ENCODE results near the gene PFN1. TPM values are rescaled to one million over a fixed set of nuclear protein-coding genes. Genes with fewer than 3 reads are reported as not detected.

PFN1 gene
- total and polyA plus RNA-seq, 4 donors, result 95.4 to 299 (median 244) TPM

DNA sequence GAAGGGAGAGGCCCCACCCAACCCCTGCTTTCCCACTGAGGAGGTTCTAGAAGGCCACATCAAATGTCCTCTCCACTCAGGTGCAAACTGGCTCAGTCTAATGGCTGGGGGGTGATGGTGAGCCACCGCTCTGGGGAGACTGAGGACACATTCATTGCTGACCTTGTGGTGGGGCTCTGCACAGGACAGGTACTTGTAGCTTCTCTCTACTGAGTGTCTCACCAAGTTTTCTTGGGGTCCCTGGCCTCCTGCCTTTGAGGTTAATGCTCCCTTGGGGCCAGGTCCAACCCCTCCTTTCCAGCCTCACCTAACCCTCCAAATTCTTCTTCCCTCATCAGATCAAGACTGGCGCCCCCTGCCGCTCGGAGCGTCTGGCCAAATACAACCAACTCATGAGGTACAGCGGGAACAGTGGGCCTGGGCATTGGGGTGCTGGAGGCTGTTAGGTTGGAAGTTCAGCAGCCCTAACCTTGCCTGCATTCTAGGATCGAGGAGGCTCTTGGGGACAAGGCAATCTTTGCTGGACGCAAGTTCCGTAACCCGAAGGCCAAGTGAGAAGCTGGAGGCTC is 8.2 kb upstream of the PFN1 start:
- H3K27ac ChIP-seq (ENCODE audit: low read depth, low read length), result no peak overlapping the region
- H3K4me3 ChIP-seq (ENCODE audit: low read depth, low read length), result no peak overlapping the region
- 94% methylated on average over 6 of the region's 10 CpGs for WGBS (ENCODE audit: insufficient coverage)
- no peaks in the 10 kb centered on the region for H3K9me3 ChIP-seq (ENCODE audit: control insufficient read depth, insufficient read depth, low read length)
- H3K27me3 ChIP-seq (ENCODE audit: control insufficient read depth, insufficient read depth, low read length), result no peaks in the 10 kb centered on the region
- no peaks in the 10 kb centered on the region for H3K4me1 ChIP-seq (ENCODE audit: control insufficient read depth, insufficient read depth, low read length)
- peaks cover 37% of the 10 kb centered on the region for H3K36me3 ChIP-seq (ENCODE audit: control insufficient read depth, insufficient read depth, low read length)
- no peak for DNase-seq (ENCODE audit: low read depth in 4 of 6, low spot score in 6 of 6)

DNA sequence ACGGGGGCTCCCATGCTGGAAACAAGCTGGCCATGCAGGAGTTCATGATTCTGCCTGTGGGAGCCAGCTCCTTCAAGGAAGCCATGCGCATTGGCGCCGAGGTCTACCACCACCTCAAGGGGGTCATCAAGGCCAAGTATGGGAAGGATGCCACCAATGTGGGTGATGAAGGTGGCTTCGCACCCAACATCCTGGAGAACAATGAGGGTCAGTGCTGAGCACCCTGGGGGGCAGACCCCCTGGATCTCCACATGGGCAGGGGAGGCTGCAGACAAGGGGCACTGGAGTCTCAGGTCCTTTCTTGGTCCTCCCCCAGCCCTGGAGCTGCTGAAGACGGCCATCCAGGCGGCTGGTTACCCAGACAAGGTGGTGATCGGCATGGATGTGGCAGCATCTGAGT is 6.8 kb upstream of the PFN1 start:
- no peaks in the 10 kb centered on the region for H3K9me3 ChIP-seq (ENCODE audit: control insufficient read depth, insufficient read depth, low read length)
- peaks cover 9% of the 10 kb centered on the region for H3K27me3 ChIP-seq (ENCODE audit: control insufficient read depth, insufficient read depth, low read length)
- H3K36me3 ChIP-seq (ENCODE audit: control insufficient read depth, insufficient read depth, low read length), result peaks cover 28% of the 10 kb centered on the region
- no peak for DNase-seq (ENCODE audit: low read depth in 4 of 6, low spot score in 6 of 6)
- no peak overlapping the region for H3K4me3 ChIP-seq (ENCODE audit: low read depth, low read length)
- H3K27ac ChIP-seq (ENCODE audit: low read depth, low read length), result no peak overlapping the region
- WGBS (ENCODE audit: insufficient coverage), result 96% methylated on average over 8 of the region's 8 CpGs
- peaks cover 12% of the 10 kb centered on the region for H3K4me1 ChIP-seq (ENCODE audit: control insufficient read depth, insufficient read depth, low read length)

DNA sequence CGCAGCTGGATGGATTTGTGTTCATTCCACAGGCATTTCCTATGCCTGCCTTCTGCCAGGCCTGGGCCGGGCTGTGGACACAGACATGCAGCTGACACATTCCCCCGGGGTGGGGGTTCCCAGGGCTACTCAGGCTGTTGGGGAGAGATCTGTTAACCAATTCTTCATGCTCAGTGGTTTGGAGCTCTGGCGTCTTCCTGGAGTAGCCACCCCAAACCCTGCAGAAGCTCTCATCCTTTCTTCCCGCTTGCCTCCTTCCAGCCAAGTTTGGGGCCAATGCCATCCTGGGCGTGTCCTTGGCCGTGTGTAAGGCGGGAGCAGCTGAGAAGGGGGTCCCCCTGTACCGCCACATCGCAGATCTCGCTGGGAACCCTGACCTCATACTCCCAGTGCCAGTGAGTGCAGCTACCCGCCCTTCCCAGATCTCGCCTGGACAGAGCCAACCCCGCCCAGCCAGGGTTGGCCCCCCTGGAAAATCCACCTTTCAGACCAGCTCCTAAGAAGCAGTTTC is 5.2 kb upstream of the PFN1 start:
- H3K4me3 ChIP-seq (ENCODE audit: low read depth, low read length), result no peak overlapping the region
- 94% methylated on average over 12 of the region's 14 CpGs for WGBS (ENCODE audit: insufficient coverage)

DNA sequence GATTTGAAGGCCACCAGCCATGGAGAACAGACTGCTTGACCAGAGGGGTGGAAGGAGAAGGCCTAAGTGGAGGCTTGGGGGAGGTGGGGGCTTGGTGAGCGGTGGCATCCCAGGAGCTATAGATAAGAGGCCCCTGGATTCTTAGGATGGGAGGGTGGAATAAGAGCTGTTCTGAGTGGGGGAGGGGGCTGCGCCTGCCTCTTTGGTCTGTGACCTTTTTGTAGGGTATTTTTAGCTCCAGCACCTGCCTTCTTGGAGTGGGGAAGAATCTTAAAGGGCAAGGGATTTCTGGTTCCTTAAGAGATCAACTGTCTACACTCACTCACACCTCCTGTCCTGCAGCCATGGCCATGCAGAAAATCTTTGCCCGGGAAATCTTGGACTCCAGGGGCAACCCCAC is 3.2 kb upstream of the PFN1 start:
- Histone ChIP-seq H3K27ac (ENCODE audit: low read depth, low read length) (no peak overlapping the region), H3K4me1 (ENCODE audit: control insufficient read depth, insufficient read depth, low read length) (peaks cover 20% of the 10 kb centered on the region), H3K9me3 (ENCODE audit: control insufficient read depth, insufficient read depth, low read length) (no peaks in the 10 kb centered on the region), H3K4me3 (ENCODE audit: low read depth, low read length) (no peak overlapping the region), H3K36me3 (ENCODE audit: control insufficient read depth, insufficient read depth, low read length) (peaks cover 3% of the 10 kb centered on the region), H3K27me3 (ENCODE audit: control insufficient read depth, insufficient read depth, low read length) (peaks cover 10% of the 10 kb centered on the region)
- DNase-seq (ENCODE audit: low read depth in 4 of 6, low spot score in 6 of 6), result no peak
- 68% methylated on average over 2 of the region's 3 CpGs for WGBS (ENCODE audit: insufficient coverage)

More for the DNA sequence above, 5.2 kb upstream of the PFN1 start:
- Histone ChIP-seq H3K27ac (ENCODE audit: low read depth, low read length) (no peak overlapping the region), H3K9me3 (ENCODE audit: control insufficient read depth, insufficient read depth, low read length) (no peaks in the 10 kb centered on the region), H3K4me1 (ENCODE audit: control insufficient read depth, insufficient read depth, low read length) (peaks cover 14% of the 10 kb centered on the region), H3K27me3 (ENCODE audit: control insufficient read depth, insufficient read depth, low read length) (peaks cover 10% of the 10 kb centered on the region), H3K36me3 (ENCODE audit: control insufficient read depth, insufficient read depth, low read length) (peaks cover 17% of the 10 kb centered on the region)
- DNase-seq (ENCODE audit: low read depth in 4 of 6, low spot score in 6 of 6), result no peak

DNA sequence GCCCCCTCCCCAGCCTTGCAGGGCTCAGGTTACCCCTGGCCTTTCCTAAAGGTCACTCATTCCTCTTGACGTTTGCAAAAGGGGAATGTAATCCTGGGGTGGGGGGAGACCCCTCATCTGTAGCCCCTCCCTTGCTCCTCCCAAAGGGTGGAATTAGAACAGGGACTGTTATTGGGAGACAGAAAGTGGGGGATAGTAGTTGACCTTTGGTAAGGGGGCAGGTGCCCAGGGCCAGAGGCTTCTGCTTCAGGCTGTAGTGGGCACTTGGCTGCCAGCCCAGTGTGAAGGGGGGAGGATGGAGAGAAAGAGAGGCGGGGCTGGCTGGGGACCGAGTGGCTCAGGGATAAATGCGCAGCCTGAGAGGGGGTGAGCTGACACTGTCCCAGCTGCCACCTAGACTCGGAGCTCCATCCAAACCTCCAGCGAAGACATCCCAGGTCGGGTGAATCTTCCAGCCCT is 2.4 kb upstream of the PFN1 start, which contains the start of gene ENO3:
Gene ENO3, plus strand, starts transcription at position 374 of the 459 bp plus-strand sequence. CDS start 711 bp downstream, outside the sequence.
- WGBS (ENCODE audit: insufficient coverage), result 48% methylated on average over 4 of the region's 7 CpGs
- H3K9me3 ChIP-seq (ENCODE audit: control insufficient read depth, insufficient read depth, low read length), result no peaks in the 10 kb centered on the region
- peak within 1 kb of the TSS; percentile 38 for H3K4me3 ChIP-seq (ENCODE audit: low read depth, low read length)
- H3K27ac ChIP-seq (ENCODE audit: low read depth, low read length), result peak within 1 kb of the TSS; percentile 69
- H3K4me1 ChIP-seq (ENCODE audit: control insufficient read depth, insufficient read depth, low read length), result peaks cover 21% of the 10 kb centered on the region
- DNase-seq (ENCODE audit: low read depth in 4 of 6, low spot score in 6 of 6), result no peak
- H3K36me3 ChIP-seq (ENCODE audit: control insufficient read depth, insufficient read depth, low read length), result peaks cover 1% of the 10 kb centered on the region
- peaks cover 10% of the 10 kb centered on the region for H3K27me3 ChIP-seq (ENCODE audit: control insufficient read depth, insufficient read depth, low read length)

DNA sequence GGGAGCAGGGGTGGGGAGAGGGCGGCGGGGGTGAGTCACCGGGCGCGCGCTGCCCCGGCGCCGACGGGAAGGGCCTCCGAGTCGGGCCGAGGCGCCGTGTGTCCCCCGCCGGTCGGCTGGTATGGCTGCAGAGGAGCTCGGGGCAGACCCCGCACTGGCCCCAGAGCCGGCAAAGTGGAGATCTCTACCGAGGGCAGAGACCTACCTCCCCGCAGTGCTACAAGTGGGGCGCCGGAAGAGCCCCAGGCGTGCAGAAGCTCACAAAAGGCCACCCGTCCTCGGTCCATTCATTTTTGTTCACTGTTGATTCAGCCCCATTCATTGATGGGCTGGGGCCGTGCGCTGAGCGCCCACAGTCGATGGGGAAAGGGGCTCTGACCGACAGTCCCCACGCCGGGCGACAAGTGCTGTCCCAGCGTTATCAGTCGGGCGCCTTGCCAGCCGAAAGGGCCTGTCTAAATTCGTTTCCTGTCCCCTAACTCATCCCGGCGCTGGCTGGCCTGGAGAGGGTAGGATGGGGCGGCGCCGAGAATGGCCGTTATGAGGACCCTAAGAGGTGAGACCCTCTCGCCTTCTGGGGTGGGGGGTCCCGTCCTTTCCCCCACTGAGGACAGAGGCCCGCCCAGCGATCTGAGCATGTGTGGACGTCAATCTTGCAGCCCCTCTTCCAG is 1.9 kb upstream of the PFN1 start:
- DNase-seq (ENCODE audit: low read depth in 4 of 6, low spot score in 6 of 6), result peak in 1 of 6 donors; percentile 44
- peaks cover 7% of the 10 kb centered on the region for H3K36me3 ChIP-seq (ENCODE audit: control insufficient read depth, insufficient read depth, low read length)
- WGBS (ENCODE audit: insufficient coverage), result 5% methylated on average over 47 of the region's 52 CpGs
- peaks cover 26% of the 10 kb centered on the region for H3K4me1 ChIP-seq (ENCODE audit: control insufficient read depth, insufficient read depth, low read length)
- H3K27me3 ChIP-seq (ENCODE audit: control insufficient read depth, insufficient read depth, low read length), result peaks cover 10% of the 10 kb centered on the region
- H3K9me3 ChIP-seq (ENCODE audit: control insufficient read depth, insufficient read depth, low read length), result no peaks in the 10 kb centered on the region
- peak overlapping the region; percentile 69 for H3K27ac ChIP-seq (ENCODE audit: low read depth, low read length)
- peak overlapping the region; percentile 38 for H3K4me3 ChIP-seq (ENCODE audit: low read depth, low read length)

DNA sequence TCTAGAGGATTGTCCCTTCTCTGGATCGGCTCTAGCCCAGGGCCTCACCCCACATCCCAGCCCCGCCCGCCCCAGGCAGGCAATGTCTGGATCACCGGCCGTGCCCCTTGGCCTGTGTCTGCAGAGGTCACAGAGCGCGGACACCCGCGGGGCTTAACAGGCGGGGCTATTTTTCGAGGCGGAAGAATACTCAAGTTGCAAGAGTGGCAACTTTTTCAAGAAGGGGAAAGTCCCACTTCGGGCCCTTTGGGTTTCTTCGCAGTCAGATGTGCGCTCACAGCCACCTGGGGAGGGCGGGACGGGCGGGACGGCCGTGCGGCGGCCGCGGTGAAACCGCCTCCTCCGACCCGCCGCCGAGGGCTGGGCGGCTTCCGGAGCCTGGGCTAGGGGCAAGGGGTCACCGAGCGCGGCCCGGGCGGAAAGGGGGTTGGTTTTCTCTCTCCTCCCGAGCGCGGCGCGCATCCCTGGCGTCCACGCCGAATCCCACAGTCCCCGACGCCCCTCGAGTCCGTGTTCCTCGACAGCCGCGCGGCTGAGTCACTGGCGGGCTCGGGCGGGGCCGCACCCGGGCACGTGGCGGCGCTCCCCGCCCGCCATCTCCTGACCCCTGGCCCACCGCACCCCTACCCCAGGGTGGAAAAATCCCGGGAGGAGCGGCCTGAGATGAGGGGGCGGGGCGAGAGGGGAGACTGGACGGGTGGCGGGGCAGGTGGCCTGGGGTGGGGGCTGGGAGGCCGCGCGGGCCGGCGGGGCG is 1.2 kb upstream of the PFN1 start:
- Histone ChIP-seq H3K36me3 (ENCODE audit: control insufficient read depth, insufficient read depth, low read length) (peaks cover 13% of the 10 kb centered on the region), H3K27me3 (ENCODE audit: control insufficient read depth, insufficient read depth, low read length) (peaks cover 10% of the 10 kb centered on the region), H3K27ac (ENCODE audit: low read depth, low read length) (peak overlapping the region; percentile 96), H3K4me1 (ENCODE audit: control insufficient read depth, insufficient read depth, low read length) (peaks cover 29% of the 10 kb centered on the region), H3K4me3 (ENCODE audit: low read depth, low read length) (peak overlapping the region; percentile 92), H3K9me3 (ENCODE audit: control insufficient read depth, insufficient read depth, low read length) (no peaks in the 10 kb centered on the region)
- under 1% methylated on average over 64 of the region's 75 CpGs for WGBS (ENCODE audit: insufficient coverage)
- peak in 1 of 6 donors; percentile 72 for DNase-seq (ENCODE audit: low read depth in 4 of 6, low spot score in 6 of 6)

DNA sequence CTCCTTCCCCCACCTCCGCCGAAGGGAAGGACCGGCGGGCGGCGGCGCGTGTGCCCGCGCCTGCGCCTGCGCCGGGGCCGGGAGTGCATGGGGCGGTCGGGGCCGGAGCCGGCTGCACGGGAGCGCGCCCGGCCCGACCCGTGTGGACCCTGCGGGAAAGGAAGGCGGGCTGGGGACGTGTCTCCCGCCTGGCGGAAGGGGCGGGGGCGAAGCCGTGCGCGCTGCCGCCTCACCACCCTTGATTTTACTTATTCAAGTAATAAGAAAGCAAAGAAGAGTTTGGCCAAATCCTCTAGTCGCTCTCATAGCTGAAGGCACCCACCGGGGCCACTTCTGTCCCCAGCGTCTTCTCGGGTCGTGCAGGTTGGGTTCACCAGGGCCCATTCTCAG is 596 bp upstream of the PFN1 start:
- peaks cover 19% of the 10 kb centered on the region for H3K36me3 ChIP-seq (ENCODE audit: control insufficient read depth, insufficient read depth, low read length)
- no peaks in the 10 kb centered on the region for H3K9me3 ChIP-seq (ENCODE audit: control insufficient read depth, insufficient read depth, low read length)
- peaks cover 10% of the 10 kb centered on the region for H3K27me3 ChIP-seq (ENCODE audit: control insufficient read depth, insufficient read depth, low read length)
- peak overlapping the region; percentile 96 for H3K27ac ChIP-seq (ENCODE audit: low read depth, low read length)
- peak in 4 of 6 donors; percentile 62 to 94 (median 84) for DNase-seq (ENCODE audit: low read depth in 4 of 6, low spot score in 6 of 6)
- peak overlapping the region; percentile 92 for H3K4me3 ChIP-seq (ENCODE audit: low read depth, low read length)
- H3K4me1 ChIP-seq (ENCODE audit: control insufficient read depth, insufficient read depth, low read length), result peaks cover 29% of the 10 kb centered on the region
- 0% methylated on average over 30 of the region's 40 CpGs for WGBS (ENCODE audit: insufficient coverage)

DNA sequence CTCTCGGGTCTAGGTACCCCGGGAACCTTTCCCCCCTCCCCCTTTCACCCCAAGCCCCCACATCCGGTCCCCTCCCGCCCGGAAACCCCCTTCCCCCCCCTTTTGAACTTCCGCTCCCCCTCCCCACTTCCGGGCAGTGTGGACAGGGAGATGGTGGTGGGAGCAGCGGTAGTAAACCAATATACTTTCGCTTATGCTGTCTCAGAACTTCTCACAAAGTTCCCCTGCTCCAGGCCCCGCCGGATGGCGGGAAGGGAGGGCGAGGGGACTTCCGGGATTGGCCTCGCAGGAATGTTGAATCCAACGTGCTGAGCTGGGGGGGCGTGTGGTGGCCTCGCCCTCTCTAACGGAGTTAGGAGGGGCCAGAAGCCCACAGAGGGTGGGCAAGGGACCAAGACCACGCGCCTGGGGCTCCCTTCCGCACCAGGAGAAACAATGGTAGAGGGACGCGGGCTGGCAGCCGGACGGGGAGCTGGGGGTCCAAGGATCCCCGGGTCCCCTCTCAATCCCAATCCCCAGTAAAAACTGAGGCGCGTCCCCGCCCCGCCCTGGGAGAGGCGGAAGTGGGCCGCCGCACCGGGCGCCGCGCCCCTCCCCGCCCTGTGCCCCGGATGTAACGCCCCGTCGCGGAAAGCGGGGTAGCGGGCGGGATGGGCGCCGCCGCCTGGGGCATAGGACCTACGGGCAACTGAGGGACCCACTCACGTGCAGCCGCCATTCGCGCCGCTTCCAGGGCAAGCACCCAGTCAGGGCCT is 742 bp downstream of the PFN1 start:
- WGBS (ENCODE audit: insufficient coverage), result under 1% methylated on average over 41 of the region's 56 CpGs
- no peaks in the 10 kb centered on the region for H3K9me3 ChIP-seq (ENCODE audit: control insufficient read depth, insufficient read depth, low read length)
- peak overlapping the region; percentile 92 for H3K4me3 ChIP-seq (ENCODE audit: low read depth, low read length)
- peaks cover 29% of the 10 kb centered on the region for H3K4me1 ChIP-seq (ENCODE audit: control insufficient read depth, insufficient read depth, low read length)
- H3K27me3 ChIP-seq (ENCODE audit: control insufficient read depth, insufficient read depth, low read length), result peaks cover 10% of the 10 kb centered on the region
- peak in 2 of 6 donors; percentile 41 to 69 for DNase-seq (ENCODE audit: low read depth in 4 of 6, low spot score in 6 of 6)
- peak overlapping the region; percentile 87 for H3K27ac ChIP-seq (ENCODE audit: low read depth, low read length)
- peaks cover 32% of the 10 kb centered on the region for H3K36me3 ChIP-seq (ENCODE audit: control insufficient read depth, insufficient read depth, low read length)
